NCI-H774 (cell line): ENCODE results near the gene SERPINI1.

Experiments
- DNase-seq: peaks from one replicate; lab custom pipeline; 2025; lab: John Stamatoyannopoulos, UW

The SERPINI1 gene

GRCh38 chr3:167851171-167851570 lies 115.7 kb downstream of the SERPINI1 start:
- DNase-seq = no peak

- no peak for DNase-seq
These were observed 116.2 kb downstream of the SERPINI1 start for GRCh38 chr3:167851749-167852148.

GRCh38 chr3:167852216-167852615 lies 116.7 kb downstream of the SERPINI1 start:
- DNase-seq = no peak

- no peak for DNase-seq
These were observed 118.5 kb downstream of the SERPINI1 start for GRCh38 chr3:167854063-167854462.

- no peak for DNase-seq
These were observed 119.3 kb downstream of the SERPINI1 start for GRCh38 chr3:167854846-167855245.

GRCh38 chr3:167855306-167855705 lies 119.8 kb downstream of the SERPINI1 start:
- DNase-seq = no peak

GRCh38 chr3:167858865-167859264 lies 123.3 kb downstream of the SERPINI1 start:
- DNase-seq = no peak

GRCh38 chr3:167859610-167860009 lies 124.1 kb downstream of the SERPINI1 start:
- DNase-seq = no peak

GRCh38 chr3:167861649-167862048 lies 126.1 kb downstream of the SERPINI1 start:
- no peak for DNase-seq

- no peak for DNase-seq
These were observed 126.7 kb downstream of the SERPINI1 start for GRCh38 chr3:167862104-167862730.

GRCh38 chr3:167863811-167864551 lies 128.5 kb downstream of the SERPINI1 start:
- DNase-seq = no peak

- DNase-seq = no peak
These were observed 129.0 kb downstream of the SERPINI1 start for GRCh38 chr3:167864552-167864874.

GRCh38 chr3:167866331-167866730 lies 130.8 kb downstream of the SERPINI1 start:
- no peak for DNase-seq

- DNase-seq = no peak
These were observed 132.5 kb downstream of the SERPINI1 start for GRCh38 chr3:167867981-167868380.

- no peak for DNase-seq
These were observed 134.7 kb downstream of the SERPINI1 start for GRCh38 chr3:167870181-167870580.

GRCh38 chr3:167870759-167871158 lies 135.2 kb downstream of the SERPINI1 start:
- no peak for DNase-seq

GRCh38 chr3:167872032-167872431 lies 136.5 kb downstream of the SERPINI1 start:
- DNase-seq = no peak

GRCh38 chr3:167872941-167873340 lies 137.4 kb downstream of the SERPINI1 start:
- no peak for DNase-seq

GRCh38 chr3:167874671-167875372 lies 139.3 kb downstream of the SERPINI1 start:
- no peak for DNase-seq
